Dermis microvascular lymphatic vessel endothelial cell (primary cell): ENCODE measurements around the gene TLE3. TPM values are rescaled to one million over a fixed set of nuclear protein-coding genes. Genes with fewer than 3 reads are reported as not detected.

Experiments
- DNase-seq, 2 donors: peaks; one replicate each; pipeline versions ENCODE4 v3.0.0 to v3.0.0-alpha.2; 2010; ENCODE audit warnings: low read depth in 2 of 2
- total RNA-seq: library from RNA; depleted of rRNA; stranded (reverse); fragments of >200 nt; gene quantifications from 2 replicates; pipeline ENCODE4 v1.2.1, GENCODE V29; 2014

TLE3 gene
- total RNA-seq, 1 donor from 2014 or later, result 11.4 TPM

- no peak for DNase-seq
Measured at GRCh38 chr15:70006259-70007147, 91.2 kb downstream of the TLE3 start.

- no peak for DNase-seq
Measured at GRCh38 chr15:70004826-70005225, 92.9 kb downstream of the TLE3 start.

GRCh38 chr15:70002897-70003296, 94.8 kb downstream of the TLE3 start:
- no peak for DNase-seq

GRCh38 chr15:70001859-70002258, 95.9 kb downstream of the TLE3 start:
- DNase-seq, result no peak

DNA sequence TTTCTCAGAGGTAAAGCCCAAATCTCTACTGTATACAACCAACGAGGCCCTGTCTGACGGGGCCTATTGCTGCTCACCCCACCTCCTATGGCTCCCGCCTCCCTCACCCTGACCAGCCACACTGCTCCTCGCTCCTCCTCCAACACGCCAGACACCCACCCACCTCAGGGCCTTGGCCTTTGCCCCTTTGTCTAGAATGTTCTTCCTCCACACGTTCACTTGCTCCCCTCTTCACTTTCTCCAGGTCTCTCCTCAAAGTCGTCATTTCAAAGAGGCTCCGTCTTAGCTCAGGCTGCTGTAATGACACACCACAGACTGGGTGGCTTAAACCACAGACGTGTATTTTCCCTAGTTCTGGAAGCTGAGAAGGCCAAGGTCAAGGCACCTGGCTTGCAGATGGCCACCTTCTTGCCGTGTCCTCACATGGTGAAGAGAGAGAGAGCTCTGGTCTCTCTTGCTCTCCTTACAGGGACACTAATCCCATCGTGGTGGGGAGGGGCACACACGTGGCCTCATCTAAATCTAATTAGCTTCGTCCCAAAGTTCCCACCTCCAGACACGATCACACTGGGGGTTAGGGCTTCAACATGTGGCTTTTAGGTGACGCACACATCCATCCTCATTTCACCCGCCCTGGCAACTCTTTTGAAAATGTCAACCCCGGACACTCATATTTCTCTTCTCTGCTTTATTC, 98.2 kb downstream of the TLE3 start:
- no peak for DNase-seq

DNA sequence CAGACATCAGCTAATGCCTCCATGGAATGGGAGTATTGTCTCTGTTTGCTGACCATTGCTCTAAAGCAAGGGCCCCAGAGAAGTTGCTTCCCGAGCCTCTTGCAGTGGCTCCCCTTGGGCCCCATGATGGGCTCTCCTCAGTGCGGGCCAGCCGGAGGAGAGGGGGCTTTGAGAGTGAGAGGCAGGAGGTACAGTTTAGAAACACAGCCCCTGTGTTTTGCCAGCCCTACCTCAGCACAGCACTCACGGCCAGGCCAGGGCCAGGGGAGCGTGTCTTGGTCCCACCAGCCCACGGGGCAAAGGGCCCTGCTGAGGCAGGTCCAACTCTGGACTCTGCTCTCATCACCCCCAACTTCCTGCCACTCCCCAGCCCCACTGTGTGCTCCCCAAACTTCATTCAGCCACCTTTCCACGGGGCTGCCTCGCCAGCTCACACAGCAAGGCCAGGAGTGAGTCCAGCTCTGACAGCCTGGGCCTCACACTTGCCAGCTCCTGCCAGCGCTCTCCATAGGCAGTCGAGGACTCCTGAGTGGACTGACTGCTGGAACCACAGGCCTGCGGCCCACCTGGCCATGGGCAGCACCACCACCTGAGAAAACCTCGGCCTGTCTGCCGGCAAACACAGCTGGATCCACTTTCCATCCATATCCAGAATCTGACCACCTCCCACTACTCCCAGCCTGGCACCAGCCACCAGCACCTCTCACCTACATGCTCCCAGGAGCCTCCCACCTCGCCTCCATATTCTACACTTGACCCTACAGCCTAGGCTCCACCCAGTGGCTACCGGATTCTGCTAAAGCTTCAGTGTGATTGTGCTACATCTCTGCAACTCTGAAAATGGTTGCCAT, 99.0 kb downstream of the TLE3 start:
- no peak for DNase-seq

DNA sequence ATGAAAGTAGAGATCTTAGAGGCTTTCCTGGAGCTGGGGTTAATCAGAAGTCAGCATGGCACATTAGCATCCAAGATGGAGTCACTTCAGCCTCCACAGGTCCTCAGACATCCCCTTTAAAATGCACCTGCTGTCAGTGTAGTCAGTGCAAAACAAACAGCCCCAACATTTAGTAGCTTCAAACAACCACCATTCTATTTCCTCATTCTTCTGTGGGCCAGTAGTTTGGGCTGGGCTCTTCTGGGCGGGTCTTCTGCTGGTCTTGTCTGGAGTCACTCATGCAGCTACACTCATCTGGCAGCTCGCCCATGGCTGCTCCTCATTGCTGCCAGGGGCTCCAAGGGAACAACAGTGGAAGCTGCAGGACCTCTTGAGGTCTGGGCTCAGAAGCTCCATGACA, 99.9 kb downstream of the TLE3 start:
- DNase-seq, result no peak
